HepG2 (cell line): ENCODE results near the gene CLHC1. TPM values are rescaled to one million over a fixed set of nuclear protein-coding genes. Genes with fewer than 3 reads are reported as not detected.

Experiments used
- ATAC-seq: fragments of 200-7000 bp; cut with Tn5 transposase; 3 replicates; pipeline ENCODE4 v1.9.1; 2020; ENCODE audit warnings: mild to moderate bottlenecking, moderate library complexity
- BruUV-seq: library from RNA; stranded (reverse); fragments of 400-500 nt; replicated peaks from 2 replicates; lab custom pipeline; 2021; lab: Mats Ljungman, UMichigan
- CTCF ChIA-PET: fragments of 300-600 bp; formaldehyde crosslinking; extraction: SDS; loops from one replicate; lab custom pipeline; 2021; ENCODE audit warnings: low total read pairs, inconsistent platforms, low intra/inter-chr PET ratio; lab: Yijun Ruan, JAX
- POLR2A ChIA-PET: fragments of 350-600 bp; sonication (Branson Sonifier 250); formaldehyde crosslinking; loops from one replicate; lab custom pipeline; 2020; ENCODE audit warnings: antibody characterized with exemption, inconsistent platforms; lab: Yijun Ruan, JAX
- DNase-seq: peaks from one replicate; pipeline ENCODE4 v3.0.0-alpha.2; 2015; ENCODE audit warnings: low spot score
- FAIRE-seq: peaks from 3 replicates; lab custom pipeline; 2011; peaks lifted over from hg19 to GRCh38; lab: Jason Lieb, UNC
- H2AFZ ChIP-seq: one replicate; pipeline ENCODE4 v1.6.1; 2011; ENCODE audit warnings: low read length, inconsistent platforms
- H3K27ac ChIP-seq: fragments of 300-600 bp; 3 replicates; pipeline ENCODE4 v1.8.0; 2011; ENCODE audit warnings: mixed run types, mild to moderate bottlenecking, mixed read lengths, low read length, inconsistent platforms; ENCODE audit not compliant: insufficient read depth; ENCODE audit errors: extremely low read length
- H3K27me3 ChIP-seq, 2 experiments: fragments of 200-600 bp in 1 of 2; 2 replicates in 1 of 2; 3 replicates in 1 of 2; pipeline versions ENCODE4 v1.6.0 to v1.8.0; 2011; ENCODE audit warnings: low read length in 2 of 2, mild to moderate bottlenecking in 2 of 2, moderate library complexity in 2 of 2, inconsistent platforms in 1 of 2; ENCODE audit not compliant: insufficient read depth in 2 of 2, control insufficient read depth in 1 of 2
- H3K36me3 ChIP-seq, 2 experiments: fragments of 200-600 bp in 1 of 2; replicated peaks in 1 of 2; 2 replicates in 1 of 2; 3 replicates in 1 of 2; pipeline versions ENCODE4 v1.5.1 to v1.8.0; 2011; ENCODE audit warnings: low read length in 2 of 2, inconsistent platforms in 1 of 2; ENCODE audit not compliant: insufficient read depth in 2 of 2, control insufficient read depth in 1 of 2
- H3K4me1 ChIP-seq: 2 replicates; pipeline ENCODE4 v1.5.1; 2012; ENCODE audit warnings: low read length, inconsistent platforms; ENCODE audit not compliant: insufficient read depth
- H3K4me2 ChIP-seq: 2 replicates; pipeline ENCODE4 v1.6.0; 2011; ENCODE audit warnings: low read depth, low read length, inconsistent platforms
- H3K4me3 ChIP-seq, 3 experiments: fragments of 200-600 bp in 1 of 3; sonication (generic), shearing (Covaris generic) in 1 of 3; replicated peaks in 1 of 3; 2 replicates each; pipeline ENCODE4 v1.5.1; 2011 to 2016; ENCODE audit warnings: low read length in 3 of 3, inconsistent platforms in 2 of 3, low read depth in 2 of 3, mild to moderate bottlenecking in 2 of 3, control low read depth in 1 of 3, mixed read lengths in 1 of 3; ENCODE audit not compliant: insufficient read depth in 1 of 3
- H3K79me2 ChIP-seq: one replicate; pipeline ENCODE4 v1.6.1; 2011; ENCODE audit warnings: low read length, inconsistent platforms; ENCODE audit not compliant: insufficient read depth
- H3K9ac ChIP-seq: 2 replicates; pipeline ENCODE4 v1.6.0; 2011; ENCODE audit warnings: mild to moderate bottlenecking, low read depth, low read length, inconsistent platforms; ENCODE audit not compliant: insufficient read depth
- H3K9me3 ChIP-seq: 2 replicates; pipeline ENCODE4 v1.5.1; 2012; ENCODE audit warnings: mild to moderate bottlenecking, low read length
- H4K20me1 ChIP-seq: 2 replicates; pipeline ENCODE4 v1.6.0; 2011; ENCODE audit warnings: inconsistent platforms, mild to moderate bottlenecking, low read length, moderate library complexity; ENCODE audit not compliant: insufficient read depth
- ATF2 ChIP-seq: sonication (generic); formaldehyde crosslinking; IDR thresholded peaks from 2 replicates; pipeline ENCODE4 v1.4.0; 2020; ENCODE audit warnings: missing genetic modification reagents
- FOXA1 ChIP-seq, 2 experiments: fragments of 450-650 bp in 1 of 2; sonication (generic) in 1 of 2; formaldehyde crosslinking in 1 of 2; IDR thresholded peaks; 2 replicates each; pipeline versions ENCODE4 v1.4.0 to v1.6.1; 2016 to 2020; ENCODE audit warnings: missing genetic modification reagents in 1 of 2
- HHEX ChIP-seq: IDR thresholded peaks from 2 replicates; pipeline ENCODE4 v1.6.1; 2016; ENCODE audit warnings: control low read depth
- SOX13 ChIP-seq, 3 experiments: fragments of 450-650 bp in 1 of 3; sonication (generic) in 1 of 3; formaldehyde crosslinking in 1 of 3; IDR thresholded peaks in 2 of 3; conservative IDR thresholded peaks in 1 of 3; 2 replicates each; pipeline versions ENCODE4 v1.5.0 to v1.6.1; 2016 to 2020; ENCODE audit warnings: antibody characterized with exemption in 1 of 3, mild to moderate bottlenecking in 1 of 3, missing compliant biosample characterization in 1 of 3, missing genetic modification reagents in 1 of 3, moderate library complexity in 1 of 3
- ZBTB40 ChIP-seq, 2 experiments: fragments of 450-650 bp in 1 of 2; sonication (generic) in 1 of 2; formaldehyde crosslinking in 1 of 2; IDR thresholded peaks; 2 replicates each; pipeline versions ENCODE4 v1.6.1 to v1.8.0; 2016 to 2022; ENCODE audit warnings: antibody characterized with exemption in 1 of 2, mild to moderate bottlenecking in 1 of 2, missing genetic modification reagents in 1 of 2
- ZNF431 ChIP-seq: sonication (generic); formaldehyde crosslinking; IDR thresholded peaks from 2 replicates; pipeline ENCODE4 v1.9.0; 2022; ENCODE audit warnings: missing genetic modification reagents, low read depth, mild to moderate bottlenecking, borderline replicate concordance
- WGBS: methylation state at CpG from one replicate; pipeline ENCODE4 v1.1.6; 2017; ENCODE audit warnings: low lambda C conversion rate; 5-methylcytosine and 5-hydroxymethylcytosine counted together
- in situ Hi-C: cut with HindIII; loops from 2 replicates; pipeline ENCODE4 v1.10.0; 2017; ENCODE audit warnings: low pct_unique_long_range_greater_than_20kb; ENCODE audit not compliant: extremely low pct_ligation_motif_present
- intact Hi-C: fragments of 100-400 bp; cut with micrococcal nuclease; formaldehyde crosslinking; loops from one replicate; pipeline ENCODE4 v1.10.0; 2022; ENCODE audit not compliant: unreplicated experiment
- polyA plus RNA-seq, 8 experiments: library from polyadenylated mRNA; depleted of rRNA in 3 of 8; stranded (reverse) in 7 of 8; unstranded in 1 of 8; fragments of >200 nt; fragmentation: Illumina TruSeq in 4 of 8; extraction: Trizol in 4 of 8; gene quantifications; 2 replicates each; pipeline versions ENCODE4 v1.2.1 to v1.2.3, GENCODE V29; 2011 to 2016; ENCODE audit warnings: low read depth in 4 of 8, missing spikeins in 1 of 8, mixed read lengths in 1 of 8; ENCODE audit not compliant: insufficient read depth in 1 of 8
- total RNA-seq, 5 experiments: library from RNA; depleted of rRNA; stranded (reverse); fragments of >200 nt; fragmentation: Illumina TruSeq; extraction: Trizol; gene quantifications; 2 replicates each; pipeline ENCODE4 v1.2.3, GENCODE V29; 2016; ENCODE audit warnings: low read depth in 1 of 5

The CLHC1 gene
- total and polyA plus RNA-seq, 2 of the 13 experiments (the other 11 are each of a cell fraction or from before 2014, with no cell fraction given), result 9.8 to 12.6 TPM

GRCh38 chr2:55144922-55145820 is 86.9 kb downstream of the CLHC1 start:
- H2AFZ ChIP-seq, result no peak overlapping the region
- H3K4me2 ChIP-seq, result no peak overlapping the region
- no peaks in the 10 kb centered on the region for H3K36me3 ChIP-seq
- ChIA-PET POLR2A (interaction anchor here (0.7 kb wide), 1 partner anchor 10 kb away, joined by 3 read pairs; no protein-coding TSS in a partner anchor), CTCF (no interaction called here)
- H3K79me2 ChIP-seq, result no peaks in the 10 kb centered on the region
- 71% methylated on average over 12 of the region's 12 CpGs for WGBS
- FAIRE-seq, result no peak
- peaks cover 15% of the 10 kb centered on the region for H3K4me1 ChIP-seq
- H3K9ac ChIP-seq, result no peak overlapping the region
- no TSS peak for BruUV-seq
- no peak for DNase-seq
- no peaks in the 10 kb centered on the region for H4K20me1 ChIP-seq
- in situ Hi-C loops (no loop called here), intact Hi-C loops (no loop called here)
- H3K27me3 ChIP-seq, result peaks cover 0 to 26% of the 10 kb centered on the region in 2 experiments; a peak in 2 of 5 replicates
- no peaks in the 10 kb centered on the region for H3K9me3 ChIP-seq
- no peak for ATAC-seq
- no peak overlapping the region for H3K27ac ChIP-seq
- no peak overlapping the region for H3K4me3 ChIP-seq
- TF ChIP-seq ZNF431 (CRISPR knock-in tag), result no peak
- no peak for TF ChIP-seq HHEX (CRISPR knock-in tag)
- TF ChIP-seq SOX13 (IDR thresholded peaks at IDR 0.05), result no peak
- TF ChIP-seq SOX13 (CRISPR knock-in tag; conservative IDR thresholded peaks at IDR 0.05 in 1 of 2, IDR thresholded peaks at IDR 0.05 in 1 of 2), result no peak
- TF ChIP-seq ATF2 (CRISPR knock-in tag), result no peak
- TF ChIP-seq ZBTB40 (IDR thresholded peaks at IDR 0.05), result peak; percentile 28; the same call in 1 of the 2 replicates
- TF ChIP-seq ZBTB40 (CRISPR knock-in tag; IDR thresholded peaks at IDR 0.05), result peak; percentile 63; the same call in 1 of the 2 replicates
- no peak for TF ChIP-seq FOXA1 (IDR thresholded peaks at IDR 0.05)
- no peak for TF ChIP-seq FOXA1 (CRISPR knock-in tag; IDR thresholded peaks at IDR 0.05)
